Raji (cell line): ENCODE results near the gene RPL28.

ENCODE experiments used
- POLR2A ChIP-seq: IDR thresholded peaks from 2 replicates; pipeline ENCODE4 v1.6.1; 2011; ENCODE audit warnings: low read depth, low read length, control low read depth; ENCODE audit not compliant: insufficient read depth

The RPL28 gene

GRCh38 chr19:55443045-55443823 lies 57.5 kb downstream of the RPL28 start, which contains the start of gene SHISA7:
Gene SHISA7 (minus strand): TSS chr19:55443300. CDS start chr19:55442863, 437 bp downstream.
- TF ChIP-seq POLR2A = no peak

- TF ChIP-seq POLR2A = no peak
Measured at GRCh38 chr19:55443824-55444480, 58.2 kb downstream of the RPL28 start.

GRCh38 chr19:55444646-55445045 lies 58.9 kb downstream of the RPL28 start:
- TF ChIP-seq POLR2A = no peak

- no peak for TF ChIP-seq POLR2A
Measured at GRCh38 chr19:55446060-55446459, 60.3 kb downstream of the RPL28 start.

GRCh38 chr19:55447421-55448174 lies 61.9 kb downstream of the RPL28 start:
- no peak for TF ChIP-seq POLR2A

GRCh38 chr19:55449469-55449868 lies 63.7 kb downstream of the RPL28 start:
- TF ChIP-seq POLR2A = no peak

GRCh38 chr19:55451163-55451964 lies 65.6 kb downstream of the RPL28 start:
- no peak for TF ChIP-seq POLR2A

- no peak for TF ChIP-seq POLR2A
Measured at GRCh38 chr19:55451965-55452748, 66.4 kb downstream of the RPL28 start.
